ENCODE measurements around the gene SPI1.

SPI1 gene

GRCh38 chr11:47413351-47413750 is 35.0 kb upstream of the SPI1 start:
- H3K36me3 ChIP-seq (ENCODE audit: control insufficient read depth, insufficient read depth, low read length, severe bottlenecking), result peaks cover 39% of the 10 kb centered on the region
- peak overlapping the region; percentile 82 for H3K9ac ChIP-seq (ENCODE audit: low read length)
- DNase-seq (ENCODE audit: low read depth), result no peak
- H3K4me1 ChIP-seq (ENCODE audit: control insufficient read depth, insufficient read depth, low read length), result peaks cover 66% of the 10 kb centered on the region
- H3K27me3 ChIP-seq (replicated peaks; ENCODE audit: control insufficient read depth, insufficient read depth, low read length), result no peaks in the 10 kb centered on the region
- no peaks in the 10 kb centered on the region for H3K9me3 ChIP-seq (ENCODE audit: control insufficient read depth, low read length)
- no peak overlapping the region for H3K4me3 ChIP-seq (ENCODE audit: low read length)

- Histone ChIP-seq H3K36me3 (ENCODE audit: control insufficient read depth, insufficient read depth, low read length, severe bottlenecking) (peaks cover 33% of the 10 kb centered on the region), H3K9me3 (ENCODE audit: control insufficient read depth, low read length) (no peaks in the 10 kb centered on the region), H3K9ac (ENCODE audit: low read length) (no peak overlapping the region), H3K4me1 (ENCODE audit: control insufficient read depth, insufficient read depth, low read length) (peaks cover 63% of the 10 kb centered on the region), H3K4me3 (ENCODE audit: low read length) (no peak overlapping the region), H3K27me3 (replicated peaks; ENCODE audit: control insufficient read depth, insufficient read depth, low read length) (no peaks in the 10 kb centered on the region)
- DNase-seq (ENCODE audit: low read depth), result peak; percentile 69
Measured at GRCh38 chr11:47411884-47412746, 33.8 kb upstream of the SPI1 start.

DNA sequence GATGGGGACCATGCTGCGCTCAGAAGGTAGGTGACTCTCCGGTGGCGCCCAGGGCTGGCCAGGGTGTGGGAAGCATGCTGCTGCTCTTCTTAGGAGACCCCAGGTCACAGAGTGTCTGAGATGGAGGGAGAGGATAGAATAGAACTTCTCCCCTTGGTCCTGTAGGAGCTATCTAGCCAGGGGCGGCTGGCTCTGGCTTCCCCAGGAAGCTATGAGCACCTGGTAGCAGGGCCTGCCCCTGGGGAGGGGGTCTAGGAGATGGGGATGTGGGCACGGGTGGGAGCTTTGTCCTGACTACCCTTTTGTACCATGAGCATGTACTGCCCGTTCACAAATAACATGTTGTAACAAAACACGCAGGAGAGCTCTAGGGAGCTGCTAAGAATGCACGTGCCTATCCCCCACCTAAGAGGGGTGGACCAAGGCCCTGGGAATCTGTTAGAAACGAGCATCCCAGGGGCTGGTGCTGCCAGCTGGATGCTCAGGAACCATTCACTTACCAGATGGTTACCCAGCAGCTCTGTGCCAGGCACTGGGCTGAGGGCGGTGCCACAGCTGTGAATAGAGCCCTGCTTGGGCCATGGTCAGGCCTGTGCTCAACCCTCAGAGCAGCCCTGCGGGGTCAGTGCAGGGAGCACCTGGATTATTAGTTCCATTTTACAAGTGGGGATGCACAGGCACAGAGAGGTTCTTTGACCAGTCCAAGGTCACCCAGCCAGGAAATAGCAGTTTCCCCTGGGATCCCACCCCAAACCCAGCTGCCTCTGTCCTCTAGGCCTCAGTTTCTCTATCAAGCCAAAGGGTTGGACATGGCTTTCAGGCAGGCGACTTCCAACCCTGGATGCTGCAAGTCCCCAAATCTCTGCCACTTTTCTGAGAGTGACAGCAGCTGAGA is 32.3 kb upstream of the SPI1 start:
- peak overlapping the region; percentile 98 for H3K4me3 ChIP-seq (ENCODE audit: low read length)
- no peak for DNase-seq (ENCODE audit: low read depth)

DNA sequence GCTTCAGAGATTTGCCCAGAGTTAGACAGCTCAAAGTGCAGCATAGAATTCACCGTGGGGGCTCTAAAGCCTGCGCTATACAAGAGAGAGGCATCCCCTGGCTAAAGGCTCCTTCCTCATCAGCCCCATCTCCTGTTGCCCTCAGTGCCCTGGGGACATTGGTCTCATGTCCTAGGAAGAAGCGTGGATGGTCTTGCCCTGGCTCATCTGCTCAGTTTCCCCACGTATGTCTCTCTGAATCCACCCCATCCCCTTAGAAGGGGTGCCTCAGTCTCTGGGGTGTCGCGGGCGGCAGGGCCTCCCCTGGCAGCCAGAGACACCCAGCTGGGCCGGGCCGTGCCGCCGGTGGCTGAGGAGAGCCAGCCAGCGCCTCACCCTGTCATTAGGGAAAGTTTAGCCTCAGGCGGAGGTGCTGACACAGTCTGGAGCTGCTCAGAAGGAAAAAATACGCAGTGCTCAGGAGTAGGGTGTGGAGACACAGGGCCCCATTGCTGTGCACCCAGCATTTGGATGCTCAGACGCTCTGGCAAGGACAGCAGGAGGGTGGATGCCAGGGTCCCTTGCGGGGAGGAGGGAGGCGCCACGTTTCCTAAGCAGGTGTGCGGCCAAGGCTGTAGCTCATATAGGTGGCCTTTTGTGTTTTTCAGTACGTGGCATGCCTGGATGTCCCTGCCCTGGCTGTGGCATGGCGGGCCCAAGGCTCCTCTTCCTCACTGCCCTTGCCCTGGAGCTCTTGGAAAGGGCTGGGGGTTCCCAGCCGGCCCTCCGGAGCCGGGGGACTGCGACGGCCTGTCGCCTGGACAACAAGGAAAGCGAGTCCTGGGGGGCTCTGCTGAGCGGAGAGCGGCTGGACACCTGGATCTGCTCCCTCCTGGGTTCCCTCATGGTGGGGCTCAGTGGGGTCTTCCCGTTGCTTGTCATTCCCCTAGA is 31.4 kb upstream of the SPI1 start:
- DNase-seq (ENCODE audit: low read depth), result peak; percentile 41
- H3K4me1 ChIP-seq (ENCODE audit: control insufficient read depth, insufficient read depth, low read length), result peaks cover 47% of the 10 kb centered on the region
- peak overlapping the region; percentile 99 for H3K9ac ChIP-seq (ENCODE audit: low read length)
- H3K36me3 ChIP-seq (ENCODE audit: control insufficient read depth, insufficient read depth, low read length, severe bottlenecking), result peaks cover 24% of the 10 kb centered on the region
- H3K4me3 ChIP-seq (ENCODE audit: low read length), result peak overlapping the region; percentile 98
- no peaks in the 10 kb centered on the region for H3K9me3 ChIP-seq (ENCODE audit: control insufficient read depth, low read length)
- no peaks in the 10 kb centered on the region for H3K27me3 ChIP-seq (replicated peaks; ENCODE audit: control insufficient read depth, insufficient read depth, low read length)

More for the DNA sequence above, 32.3 kb upstream of the SPI1 start:
- peak overlapping the region; percentile 99 for H3K9ac ChIP-seq (ENCODE audit: low read length)
- H3K9me3 ChIP-seq (ENCODE audit: control insufficient read depth, low read length), result no peaks in the 10 kb centered on the region
- H3K27me3 ChIP-seq (replicated peaks; ENCODE audit: control insufficient read depth, insufficient read depth, low read length), result no peaks in the 10 kb centered on the region
- H3K4me1 ChIP-seq (ENCODE audit: control insufficient read depth, insufficient read depth, low read length), result peaks cover 55% of the 10 kb centered on the region
- H3K36me3 ChIP-seq (ENCODE audit: control insufficient read depth, insufficient read depth, low read length, severe bottlenecking), result peaks cover 30% of the 10 kb centered on the region

DNA sequence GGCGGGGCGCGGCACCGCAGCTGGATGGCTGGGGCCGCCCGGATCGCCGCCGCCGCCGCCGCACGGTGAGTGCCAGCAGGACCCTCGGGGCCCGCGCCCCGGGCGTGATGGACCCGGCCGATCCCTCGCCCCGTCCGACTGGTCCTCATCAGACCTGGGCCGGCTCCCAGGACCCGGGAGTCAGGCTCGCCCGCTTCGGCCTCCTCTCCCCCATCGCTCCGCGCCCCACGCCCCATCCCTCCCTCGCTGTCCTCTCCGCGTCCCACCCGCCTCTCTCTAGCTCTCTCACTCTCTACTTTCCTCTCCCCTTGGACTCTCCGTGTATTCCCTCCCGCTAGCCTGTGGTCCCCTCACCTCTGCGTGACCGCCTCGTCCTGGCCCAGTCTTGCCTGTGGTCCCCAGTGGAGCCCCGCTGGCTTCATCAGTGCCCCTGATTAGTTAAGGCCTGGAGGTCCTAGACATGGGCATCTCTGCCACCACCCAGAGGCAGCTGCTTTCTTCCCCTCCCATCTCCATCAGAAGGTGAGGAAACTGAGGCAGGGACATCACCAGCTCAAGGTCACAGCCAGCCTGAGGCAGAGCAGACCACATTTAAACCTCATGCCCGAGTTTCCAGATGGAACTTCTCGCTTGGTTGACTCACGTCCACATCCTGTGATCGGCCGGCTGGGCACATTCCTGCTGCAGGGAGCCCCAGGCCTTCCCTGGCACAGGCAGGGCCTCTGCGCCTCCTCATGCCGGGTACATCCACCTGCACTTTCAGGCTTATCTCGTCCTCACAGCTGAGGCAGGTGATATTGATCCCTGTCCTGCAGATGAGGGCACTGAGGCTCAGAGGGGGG is 30.5 kb upstream of the SPI1 start:
- Histone ChIP-seq H3K9me3 (ENCODE audit: control insufficient read depth, low read length) (no peaks in the 10 kb centered on the region), H3K36me3 (ENCODE audit: control insufficient read depth, insufficient read depth, low read length, severe bottlenecking) (peaks cover 16% of the 10 kb centered on the region), H3K9ac (ENCODE audit: low read length) (peak overlapping the region; percentile 99), H3K4me1 (ENCODE audit: control insufficient read depth, insufficient read depth, low read length) (peaks cover 39% of the 10 kb centered on the region), H3K4me3 (ENCODE audit: low read length) (peak overlapping the region; percentile 98), H3K27me3 (replicated peaks; ENCODE audit: control insufficient read depth, insufficient read depth, low read length) (no peaks in the 10 kb centered on the region)
- peak; percentile 91 for DNase-seq (ENCODE audit: low read depth)

DNA sequence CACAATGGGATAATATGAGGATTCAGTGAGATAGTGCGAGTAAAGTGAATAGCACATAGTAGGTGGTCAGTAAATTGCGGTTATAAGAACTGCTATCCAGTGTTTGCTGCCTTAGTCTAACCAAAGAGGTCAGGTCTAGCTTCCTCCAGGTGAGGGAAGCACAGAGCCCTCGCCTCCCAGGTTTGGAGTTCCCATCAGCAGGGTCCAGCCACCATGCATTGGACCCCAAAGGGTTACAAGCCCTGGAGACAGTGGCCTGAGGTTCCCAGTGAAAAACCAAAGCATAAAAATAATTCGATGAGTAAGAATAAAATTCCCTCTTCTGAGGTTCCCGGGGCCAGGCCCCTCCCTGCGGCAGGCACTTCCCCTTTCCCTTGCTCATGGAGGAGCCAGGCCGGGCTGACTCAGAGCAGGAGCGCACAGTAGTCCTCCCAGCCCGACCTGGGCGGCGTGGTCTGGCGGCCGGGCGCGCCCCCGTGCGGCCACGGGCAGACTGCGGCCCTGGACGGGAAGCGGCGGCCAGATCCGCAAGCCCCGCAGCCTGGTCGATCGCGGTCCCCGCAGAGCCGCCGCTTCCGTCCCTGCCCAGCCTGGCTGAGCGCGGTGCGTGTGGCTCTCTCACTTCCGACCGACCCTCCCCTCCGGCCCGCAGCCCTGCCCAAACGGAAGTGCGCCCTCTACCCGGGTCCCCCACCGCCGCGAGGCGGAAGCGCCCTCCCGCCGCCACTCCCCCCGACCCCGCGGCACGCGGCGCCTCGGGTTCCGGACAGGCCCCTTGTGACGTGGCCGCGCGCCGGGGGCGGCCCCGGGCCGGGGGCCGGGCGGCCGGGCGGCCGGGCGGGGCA is 29.6 kb upstream of the SPI1 start, which contains the start of gene SLC39A13:
TSS of gene SLC39A13 (plus strand) at position 845 of the 845 bp plus-strand sequence. CDS start 1,505 bp downstream, outside the sequence.
- DNase-seq (ENCODE audit: low read depth), result peak; percentile 97
- H3K9ac ChIP-seq (ENCODE audit: low read length), result peak within 1 kb of the TSS; percentile 99
- peak within 1 kb of the TSS; percentile 98 for H3K4me3 ChIP-seq (ENCODE audit: low read length)
- peaks cover 13% of the 10 kb centered on the region for H3K36me3 ChIP-seq (ENCODE audit: control insufficient read depth, insufficient read depth, low read length, severe bottlenecking)
- H3K4me1 ChIP-seq (ENCODE audit: control insufficient read depth, insufficient read depth, low read length), result peaks cover 32% of the 10 kb centered on the region
- no peaks in the 10 kb centered on the region for H3K9me3 ChIP-seq (ENCODE audit: control insufficient read depth, low read length)
- H3K27me3 ChIP-seq (replicated peaks; ENCODE audit: control insufficient read depth, insufficient read depth, low read length), result no peaks in the 10 kb centered on the region

GRCh38 chr11:47406896-47407745 is 28.8 kb upstream of the SPI1 start:
- Histone ChIP-seq H3K4me3 (ENCODE audit: low read length) (peak overlapping the region; percentile 89), H3K36me3 (ENCODE audit: control insufficient read depth, insufficient read depth, low read length, severe bottlenecking) (peaks cover 13% of the 10 kb centered on the region), H3K9me3 (ENCODE audit: control insufficient read depth, low read length) (no peaks in the 10 kb centered on the region), H3K4me1 (ENCODE audit: control insufficient read depth, insufficient read depth, low read length) (peaks cover 32% of the 10 kb centered on the region), H3K27me3 (replicated peaks; ENCODE audit: control insufficient read depth, insufficient read depth, low read length) (no peaks in the 10 kb centered on the region), H3K9ac (ENCODE audit: low read length) (peak overlapping the region; percentile 96)
- peak; percentile 37 for DNase-seq (ENCODE audit: low read depth)

- no peak overlapping the region for H3K9ac ChIP-seq (ENCODE audit: low read length)
- DNase-seq (ENCODE audit: low read depth), result no peak
Measured at GRCh38 chr11:47403571-47403970, 25.2 kb upstream of the SPI1 start.

GRCh38 chr11:47403135-47403534 is 24.8 kb upstream of the SPI1 start:
- Histone ChIP-seq H3K9ac (ENCODE audit: low read length) (no peak overlapping the region), H3K27me3 (replicated peaks; ENCODE audit: control insufficient read depth, insufficient read depth, low read length) (no peaks in the 10 kb centered on the region), H3K36me3 (ENCODE audit: control insufficient read depth, insufficient read depth, low read length, severe bottlenecking) (no peaks in the 10 kb centered on the region), H3K4me3 (ENCODE audit: low read length) (no peak overlapping the region), H3K9me3 (ENCODE audit: control insufficient read depth, low read length) (no peaks in the 10 kb centered on the region), H3K4me1 (ENCODE audit: control insufficient read depth, insufficient read depth, low read length) (peaks cover 24% of the 10 kb centered on the region)
- no peak for DNase-seq (ENCODE audit: low read depth)

More at GRCh38 chr11:47403571-47403970, 25.2 kb upstream of the SPI1 start:
- Histone ChIP-seq H3K4me1 (ENCODE audit: control insufficient read depth, insufficient read depth, low read length) (peaks cover 24% of the 10 kb centered on the region), H3K4me3 (ENCODE audit: low read length) (no peak overlapping the region), H3K9me3 (ENCODE audit: control insufficient read depth, low read length) (no peaks in the 10 kb centered on the region), H3K27me3 (replicated peaks; ENCODE audit: control insufficient read depth, insufficient read depth, low read length) (no peaks in the 10 kb centered on the region), H3K36me3 (ENCODE audit: control insufficient read depth, insufficient read depth, low read length, severe bottlenecking) (no peaks in the 10 kb centered on the region)

All from adipocyte (in vitro differentiated cells).